GM19043 (cell line): Measurements from ENCODE around the gene IL1RAPL1.
"Not testable (repeated sequence)": the region's sequence is repeated elsewhere in the genome, so short reads cannot be mapped to it uniquely, and the experiment has no call there.

Experiments used
- ATAC-seq: cut with Tn5 transposase; IDR thresholded peaks from one replicate; pipeline ENCODE4 v1.9.1; 2021; ENCODE audit warnings: low read depth; ENCODE audit not compliant: unreplicated experiment

IL1RAPL1 gene

DNA sequence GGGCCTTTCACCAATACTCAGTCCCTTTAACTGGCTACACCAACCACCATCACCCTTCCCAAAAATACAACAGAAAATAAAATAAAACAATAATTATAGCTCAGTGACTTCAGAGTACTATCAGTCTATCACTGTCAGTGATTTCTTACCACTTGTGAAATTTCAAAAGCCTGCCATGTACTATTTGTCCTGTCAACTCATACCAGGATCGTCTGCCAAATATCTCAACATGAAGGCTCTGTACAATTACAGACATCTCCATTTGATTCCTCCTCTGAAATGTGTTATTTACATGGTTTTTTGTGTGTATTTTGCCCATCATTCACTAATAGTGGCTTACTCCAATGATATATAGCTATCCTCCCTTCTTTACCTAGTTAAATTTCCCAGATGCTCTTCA is 772.0 kb downstream of the IL1RAPL1 start:
- no peak for ATAC-seq

DNA sequence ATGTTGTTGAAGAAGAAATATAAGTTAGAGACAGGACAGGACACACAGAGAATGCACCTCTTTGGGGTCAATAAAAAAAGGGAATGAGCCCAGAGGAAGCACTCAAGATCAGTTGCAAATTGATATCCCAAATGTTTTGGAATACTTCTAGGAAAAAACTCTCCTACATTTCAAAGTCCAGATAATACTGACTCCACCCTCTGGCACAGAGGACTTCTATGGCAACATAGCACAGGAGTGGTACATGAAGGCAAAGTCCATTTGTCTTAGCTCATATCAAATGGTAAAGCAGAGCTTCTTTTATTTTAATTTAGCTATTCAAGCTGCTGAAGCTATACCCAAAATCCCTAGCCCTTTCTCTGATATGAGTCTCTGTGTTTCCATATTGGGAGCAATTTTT is 787.5 kb downstream of the IL1RAPL1 start:
- not testable (repeated sequence) for ATAC-seq

DNA sequence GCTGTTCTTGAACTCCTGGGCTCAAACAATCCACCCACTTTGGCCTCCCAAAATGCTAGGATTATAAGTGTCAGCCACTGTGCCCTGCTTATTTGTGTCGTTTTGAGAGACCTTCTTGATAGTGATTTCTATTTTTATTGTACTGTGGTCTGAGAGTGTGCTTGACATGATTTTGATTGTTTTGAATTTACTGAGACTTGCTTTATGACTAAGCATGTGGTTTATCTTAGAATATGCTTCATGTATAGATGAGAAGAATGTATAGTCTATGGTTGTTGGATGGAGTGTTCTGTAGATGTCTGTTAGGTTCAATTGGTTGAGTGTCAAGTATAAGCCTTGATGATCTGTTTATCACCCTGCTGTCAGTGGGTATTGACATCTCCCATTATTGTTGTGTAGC is 789.3 kb downstream of the IL1RAPL1 start:
- ATAC-seq: no peak

DNA sequence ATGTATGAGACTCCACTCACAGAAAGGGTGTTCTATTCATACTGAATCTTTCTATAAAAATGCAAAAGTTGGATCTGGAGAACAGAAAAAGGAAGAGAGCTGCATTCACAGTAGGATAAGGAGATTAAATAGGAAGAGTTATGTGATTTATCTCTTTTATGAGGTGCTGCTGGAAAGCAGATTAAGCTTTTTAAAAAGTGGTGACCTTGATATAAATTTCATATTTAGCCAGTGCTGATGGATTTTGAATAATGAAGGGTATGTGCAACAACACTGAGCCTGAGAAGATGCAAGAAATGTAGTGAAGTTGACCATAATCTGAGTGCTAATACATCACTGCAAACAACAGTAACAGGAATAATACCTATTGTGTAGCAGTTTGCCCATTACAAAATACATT is 795.6 kb downstream of the IL1RAPL1 start:
- ATAC-seq: no peak

DNA sequence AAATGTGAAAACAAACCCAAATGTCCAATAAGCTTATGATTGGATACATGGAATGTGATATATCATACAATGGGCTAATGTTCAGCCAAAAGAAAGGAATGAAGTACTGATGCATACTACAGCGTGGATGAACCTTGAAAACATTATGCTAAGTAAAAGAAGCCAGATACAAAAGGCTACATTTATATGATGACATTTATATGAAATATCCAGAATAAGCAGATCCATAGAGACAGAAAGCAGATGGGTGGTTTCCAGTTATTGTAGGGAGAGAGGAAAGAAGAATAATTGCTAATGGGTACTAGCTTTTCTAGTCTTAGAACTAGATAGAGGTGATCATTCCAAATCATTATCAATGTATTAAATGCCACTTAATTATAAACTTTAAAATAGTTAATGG is 801.3 kb downstream of the IL1RAPL1 start:
- no peak for ATAC-seq

DNA sequence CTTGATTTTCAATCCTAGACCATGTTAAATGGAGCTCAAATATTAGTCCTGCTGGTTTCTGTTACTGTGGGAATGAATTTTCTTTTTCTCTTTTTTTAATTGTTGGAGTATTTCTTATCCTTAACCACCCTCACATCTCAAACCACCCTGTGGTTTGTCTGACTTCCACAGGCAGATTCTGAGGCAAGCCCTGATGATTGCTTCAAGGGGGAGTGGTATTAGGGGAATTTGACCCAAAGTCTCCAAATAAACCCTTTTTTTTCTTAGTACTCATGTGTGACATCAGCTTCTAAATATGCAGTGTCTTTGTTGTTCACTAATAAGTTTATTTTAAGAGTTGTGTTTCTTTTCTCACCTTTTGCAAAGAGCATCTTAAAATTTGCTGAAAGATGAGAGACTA is 810.3 kb downstream of the IL1RAPL1 start:
- ATAC-seq: no peak

DNA sequence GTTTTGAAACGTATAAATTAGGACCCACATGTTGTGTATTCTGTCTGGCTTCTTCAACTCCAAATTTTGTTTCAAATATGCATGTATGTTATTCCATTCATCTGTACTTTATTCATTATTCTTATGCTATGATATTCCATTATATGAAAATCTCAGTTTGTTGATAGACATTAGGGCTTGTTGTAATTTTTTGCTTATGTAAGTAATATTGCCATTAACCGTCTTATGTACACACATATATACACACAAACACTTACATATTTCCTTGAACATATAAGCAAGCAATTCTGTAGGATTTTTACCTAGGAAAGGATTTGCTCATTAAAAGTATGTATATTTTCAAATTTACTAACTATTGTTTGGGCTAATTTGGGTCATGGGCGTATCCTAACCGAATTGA is 820.1 kb downstream of the IL1RAPL1 start:
- ATAC-seq: no peak

DNA sequence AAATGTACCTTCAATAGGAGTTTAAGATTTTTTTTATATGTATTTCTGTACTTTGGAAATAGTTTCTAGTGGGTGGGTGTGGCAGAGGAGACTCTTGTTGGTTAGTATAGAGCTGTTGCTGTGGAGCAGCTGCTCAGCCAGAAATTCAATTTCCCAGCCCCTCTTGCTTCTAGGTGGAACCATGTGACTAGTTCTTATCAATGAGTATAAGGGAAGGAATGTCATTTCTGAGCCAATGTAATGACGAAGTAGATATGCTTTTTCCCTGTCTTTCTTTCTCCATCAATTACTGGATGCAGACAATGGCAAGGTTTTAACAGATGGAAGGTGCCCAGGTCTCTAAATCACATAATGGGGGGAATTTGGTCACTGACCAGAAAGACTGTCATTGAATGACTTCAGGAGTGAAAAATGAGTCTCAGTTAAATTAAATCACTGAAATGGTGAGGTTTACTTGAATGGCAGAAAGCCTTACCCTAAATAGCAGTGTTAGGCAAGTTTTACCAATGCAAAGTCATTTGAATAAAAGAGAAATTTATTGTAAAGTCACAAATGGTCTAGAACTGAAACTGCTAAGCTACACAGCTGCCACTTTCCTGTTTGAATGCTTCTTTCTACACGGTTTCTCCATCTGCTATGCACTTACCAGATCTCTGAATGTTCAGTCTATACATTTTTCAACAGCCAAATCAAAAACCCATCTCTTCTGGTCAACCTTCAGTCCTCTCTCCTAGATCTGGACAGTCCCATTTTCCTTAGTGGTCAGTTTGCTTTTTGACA is 832.7 kb downstream of the IL1RAPL1 start:
- ATAC-seq: no peak

DNA sequence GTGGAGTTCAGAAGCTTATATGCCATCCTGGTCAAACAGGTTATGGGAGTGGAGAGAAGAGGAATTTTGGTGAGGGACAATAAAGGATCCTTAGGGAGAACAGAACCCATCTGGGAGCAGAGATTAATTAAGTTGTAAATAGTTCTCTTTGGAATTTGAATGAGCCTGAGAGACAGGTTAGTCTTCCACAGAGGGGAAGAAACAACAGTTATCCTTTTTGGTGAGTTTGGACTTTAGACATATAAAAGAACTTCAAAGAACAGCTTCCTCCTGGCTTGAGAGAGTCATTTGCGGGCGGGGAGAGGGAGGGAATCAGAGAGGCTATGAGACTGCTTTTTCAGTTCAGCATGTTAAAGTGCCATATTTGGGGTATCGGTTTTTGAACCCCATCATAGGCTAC is 834.8 kb downstream of the IL1RAPL1 start:
- ATAC-seq: no peak

DNA sequence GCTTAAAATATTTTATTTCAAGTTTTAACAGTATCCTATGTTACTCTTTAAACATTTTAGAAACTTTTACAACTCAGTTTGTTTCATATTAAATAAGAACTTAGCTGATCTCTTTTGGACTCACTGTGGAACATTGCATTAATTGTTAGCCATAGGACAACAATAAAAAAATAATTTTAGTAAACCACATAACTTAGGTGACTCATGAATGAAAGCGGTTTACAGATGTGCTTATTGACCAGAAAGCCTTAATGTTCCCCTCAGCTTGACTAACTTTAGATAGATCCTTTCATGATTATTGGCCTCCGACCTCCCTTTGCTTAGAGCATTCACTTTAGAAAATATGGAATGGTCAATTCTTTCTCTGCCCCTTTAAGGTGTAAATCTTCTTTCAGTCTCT is 844.6 kb downstream of the IL1RAPL1 start:
- no peak for ATAC-seq

DNA sequence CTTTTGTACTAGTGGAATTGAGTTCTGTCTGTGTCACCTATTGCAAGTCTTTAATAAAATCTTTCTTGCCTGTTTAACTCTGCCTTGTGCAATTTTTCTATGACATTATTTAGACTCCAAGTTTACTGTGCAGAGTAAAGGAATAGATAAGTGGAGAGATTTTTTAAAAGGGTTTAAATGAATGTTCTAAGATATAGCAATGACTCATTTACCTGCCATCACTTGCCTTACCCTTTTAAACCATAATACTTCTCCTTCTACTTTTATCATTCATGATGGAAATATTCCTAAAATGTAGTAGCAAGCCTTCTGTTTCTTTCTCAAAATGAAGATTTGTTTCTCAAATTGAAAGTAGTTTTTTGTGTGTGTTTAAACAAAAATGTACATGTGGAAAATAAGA is 845.3 kb downstream of the IL1RAPL1 start:
- no peak for ATAC-seq

DNA sequence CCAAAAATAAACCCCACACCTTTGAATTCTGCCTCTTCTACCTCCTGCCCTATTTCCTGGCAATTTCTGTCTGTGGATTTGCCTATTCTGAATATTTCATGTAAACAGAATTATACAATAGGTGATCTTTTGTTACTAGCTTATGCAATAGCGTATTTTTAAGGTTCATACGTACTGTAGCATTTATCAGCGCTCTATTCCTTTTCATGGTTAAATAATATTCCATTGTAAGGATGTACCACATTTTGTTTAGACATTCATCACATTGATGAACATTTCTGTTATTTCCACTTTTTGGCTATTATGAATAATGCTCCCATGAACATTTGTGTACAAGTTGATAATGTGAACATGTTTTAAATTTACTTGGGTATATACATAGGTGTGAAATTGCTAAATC is 847.7 kb downstream of the IL1RAPL1 start:
- ATAC-seq: no peak

DNA sequence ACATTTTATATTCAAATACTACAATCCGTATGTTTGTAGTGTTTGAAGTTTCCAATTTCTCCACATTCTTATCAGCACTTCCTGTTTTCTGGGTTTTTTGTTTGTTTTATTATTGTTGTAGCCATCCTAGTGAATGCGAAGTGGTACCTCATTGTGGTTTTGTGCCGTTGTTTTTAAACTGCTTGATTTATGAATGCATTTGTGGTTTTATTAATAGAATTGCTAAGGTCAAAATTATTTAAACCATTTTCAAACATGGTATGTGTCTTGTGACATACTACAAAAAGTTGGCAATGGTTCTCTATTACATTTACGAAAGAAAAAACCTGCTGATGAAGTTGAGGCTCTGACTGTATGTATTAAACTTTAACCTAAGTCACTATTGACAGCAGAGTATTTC is 848.1 kb downstream of the IL1RAPL1 start:
- no peak for ATAC-seq

DNA sequence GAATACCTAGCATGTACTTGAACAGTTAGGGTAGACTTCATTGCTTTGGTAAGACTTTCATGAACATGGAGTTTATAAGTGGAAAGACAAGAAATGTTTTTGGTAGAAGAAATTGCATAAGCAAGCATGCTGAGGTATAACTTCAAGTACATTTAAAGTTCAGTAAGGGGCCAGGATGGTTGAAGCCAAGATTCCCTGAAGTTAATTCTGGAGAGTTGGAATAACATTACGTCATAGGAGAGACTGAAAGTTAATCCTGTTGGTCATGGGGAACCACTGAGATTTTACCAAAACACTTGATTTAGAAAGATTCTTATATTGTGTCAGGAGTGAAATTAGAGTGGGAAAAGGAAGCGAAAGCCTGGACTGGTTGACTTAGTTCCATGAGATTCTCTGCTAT is 860.6 kb downstream of the IL1RAPL1 start:
- no peak for ATAC-seq

DNA sequence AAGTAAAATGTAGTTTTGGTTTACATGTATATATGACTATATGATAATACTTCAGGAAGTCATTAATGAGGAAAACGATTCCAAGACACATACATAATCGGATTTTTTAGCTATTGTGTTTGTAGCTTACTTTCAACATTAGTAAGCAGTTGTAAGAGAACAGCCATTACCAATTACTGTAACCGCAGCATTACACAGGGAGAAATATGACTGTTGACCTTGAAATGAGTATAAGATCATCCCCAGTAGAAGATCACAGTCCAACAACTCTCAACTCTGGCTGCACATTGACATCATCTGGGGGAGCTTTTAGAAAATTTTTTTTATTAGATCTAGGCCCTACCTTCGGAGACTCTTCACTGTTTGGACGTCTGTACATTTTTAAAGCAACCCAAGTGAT is 866.1 kb downstream of the IL1RAPL1 start:
- ATAC-seq: no peak

DNA sequence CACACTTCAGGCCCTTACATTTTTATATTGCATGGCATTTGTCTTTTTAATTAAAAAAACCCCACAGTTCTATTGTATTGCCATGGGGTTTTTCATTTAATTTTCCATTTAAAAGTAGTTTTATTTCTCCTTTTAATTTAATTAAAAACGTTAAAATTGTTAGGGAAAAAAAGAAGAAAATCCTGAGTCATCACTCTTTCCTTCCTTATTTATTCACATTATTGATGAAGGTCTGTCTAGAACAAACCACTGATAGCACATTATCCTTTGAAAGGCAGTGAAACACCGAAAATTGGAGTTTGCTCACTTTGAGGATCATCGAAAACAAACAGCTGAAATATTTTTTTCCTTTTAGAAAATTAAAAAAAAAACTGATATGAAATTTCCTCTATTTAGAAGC is 868.5 kb downstream of the IL1RAPL1 start:
- ATAC-seq: no peak

DNA sequence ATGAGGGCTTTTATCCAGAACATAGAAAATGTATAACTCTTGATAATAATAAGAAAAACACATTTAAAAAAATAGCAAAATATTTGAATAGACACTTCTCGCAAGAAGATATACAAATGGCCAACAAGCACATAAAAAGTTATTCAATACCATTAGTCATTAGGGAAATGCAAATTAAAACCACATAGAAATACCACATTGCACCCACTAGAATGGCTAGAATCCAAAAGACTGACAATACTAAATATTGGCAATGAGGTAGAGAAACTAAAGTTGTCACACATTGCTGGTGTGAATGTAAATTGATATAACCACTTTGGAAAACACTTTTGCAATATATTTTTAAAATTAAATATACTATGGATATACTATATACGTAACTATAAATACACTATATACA is 873.8 kb downstream of the IL1RAPL1 start:
- ATAC-seq: no peak

DNA sequence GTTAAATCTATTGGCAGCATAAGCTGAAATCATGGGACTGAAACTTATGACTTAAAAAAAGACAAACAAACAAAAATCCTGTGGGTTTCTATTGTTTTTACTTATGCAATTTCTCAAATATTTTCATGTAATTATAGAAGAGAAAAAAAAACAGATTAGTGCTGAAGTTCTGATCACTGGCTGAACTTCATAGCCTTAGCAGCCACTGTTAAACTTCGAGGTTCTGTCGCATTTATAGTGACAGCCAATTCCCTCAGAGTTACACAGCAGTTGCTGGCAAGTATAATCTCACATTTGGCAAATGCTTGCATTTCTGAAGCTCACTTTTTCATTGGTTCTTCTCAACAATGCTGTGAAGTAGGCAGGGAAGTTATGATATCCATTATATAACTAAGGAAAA is 879.2 kb downstream of the IL1RAPL1 start:
- ATAC-seq: no peak

DNA sequence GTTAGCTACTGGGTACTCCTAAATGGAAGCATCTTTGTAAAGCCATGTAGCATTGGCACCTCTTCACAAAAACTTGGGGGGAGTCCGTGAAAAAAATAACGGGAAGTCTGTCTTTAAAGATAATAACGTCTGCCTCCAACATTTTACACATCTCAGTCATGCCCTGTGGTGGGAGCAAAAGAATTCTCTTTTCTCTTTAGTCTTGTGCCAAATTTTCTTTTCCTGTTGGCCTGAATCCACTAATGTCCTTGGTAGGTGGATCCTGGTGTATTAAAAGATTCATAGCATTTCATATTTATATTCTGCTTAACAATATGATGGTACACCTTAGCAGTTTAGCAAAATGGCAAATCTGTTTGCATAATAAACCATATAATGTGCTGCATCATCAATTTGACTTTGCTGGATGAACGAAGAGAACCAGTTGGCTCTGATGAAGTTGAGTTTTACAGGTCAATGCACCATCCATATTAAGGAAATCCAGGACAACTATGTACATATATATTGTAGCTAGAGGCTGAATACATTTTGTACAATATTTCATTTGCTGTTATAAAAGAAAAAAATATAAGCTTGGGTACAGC is 881.8 kb downstream of the IL1RAPL1 start:
- no peak for ATAC-seq

DNA sequence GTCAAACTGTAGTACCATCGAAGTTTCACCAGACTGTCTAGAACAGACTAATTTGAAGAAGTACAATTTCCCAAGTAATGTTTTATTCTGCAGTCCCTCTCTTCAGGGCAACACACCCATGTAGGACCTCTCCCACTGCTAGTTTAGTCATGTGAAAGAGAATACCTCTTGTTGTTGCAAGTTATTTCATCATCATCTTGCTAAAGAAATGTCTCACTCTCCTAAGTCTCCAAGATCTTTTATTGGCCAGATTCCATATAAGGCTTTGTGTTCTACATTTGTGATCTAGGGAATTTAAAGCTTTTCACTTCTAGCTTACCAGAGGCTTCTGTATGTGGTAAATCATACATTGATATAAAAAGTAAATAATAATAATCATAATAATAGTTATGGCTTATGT is 882.8 kb downstream of the IL1RAPL1 start:
- no peak for ATAC-seq

DNA sequence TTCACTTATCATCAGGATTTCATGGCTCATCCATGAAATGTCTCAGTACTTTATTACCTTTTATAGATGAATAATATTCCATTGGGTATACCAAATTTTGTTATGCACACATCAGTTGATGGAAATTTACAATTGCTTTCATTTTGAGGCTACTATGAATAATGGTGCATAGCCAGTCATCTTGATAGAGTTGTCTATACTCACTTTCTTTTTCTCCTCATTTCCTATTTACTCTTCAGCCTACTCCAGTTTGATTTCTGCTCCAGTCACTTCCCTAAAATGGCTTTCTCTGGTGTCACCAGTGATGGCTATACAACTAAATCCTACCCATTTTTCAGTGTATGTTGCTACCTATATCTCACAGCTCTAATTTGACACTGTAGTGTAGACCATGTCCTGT is 884.6 kb downstream of the IL1RAPL1 start:
- ATAC-seq: no peak

DNA sequence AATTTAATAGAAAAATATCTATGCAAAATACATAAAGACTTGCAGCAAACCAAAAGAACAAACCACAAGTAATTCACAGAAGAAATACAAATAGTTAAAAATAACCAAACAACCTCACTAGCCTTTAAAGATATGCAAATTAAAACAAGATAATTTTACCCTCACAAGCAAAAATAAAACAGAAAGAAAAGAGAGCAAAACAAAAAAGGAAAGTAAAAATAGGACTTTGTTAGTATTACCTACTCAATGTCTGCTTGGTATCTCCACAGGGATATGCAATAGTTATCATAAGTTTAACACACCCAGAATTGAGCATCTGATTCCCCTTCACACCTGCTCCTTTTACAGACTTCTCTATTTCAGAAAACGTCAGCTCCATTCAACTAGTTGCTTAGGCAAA is 890.6 kb downstream of the IL1RAPL1 start:
- no peak for ATAC-seq
